Fibroblast of lung (primary cell): ENCODE measurements around the gene KRT71. TPM values are rescaled to one million over a fixed set of nuclear protein-coding genes. Genes with fewer than 3 reads are reported as not detected.

Source experiments
- DNase-seq, 2 donors: peaks; one replicate each; pipeline versions ENCODE4 v3.0.0 to v3.0.0-alpha.2; 2010; ENCODE audit warnings: low read depth in 2 of 2
- H2AFZ ChIP-seq: 2 replicates; pipeline ENCODE4 v1.5.1; 2012; ENCODE audit warnings: low read length, control low read depth, inconsistent platforms
- H3K27ac ChIP-seq: 2 replicates; pipeline ENCODE4 v1.5.1; 2011; ENCODE audit warnings: low read length, control low read depth; ENCODE audit not compliant: insufficient read depth
- H3K27me3 ChIP-seq: 2 replicates; pipeline ENCODE4 v1.5.1; 2011; ENCODE audit warnings: mild to moderate bottlenecking, low read length; ENCODE audit not compliant: control insufficient read depth, insufficient read depth
- H3K36me3 ChIP-seq: 2 replicates; pipeline ENCODE4 v1.5.1; 2011; ENCODE audit warnings: low read length; ENCODE audit not compliant: control insufficient read depth, insufficient read depth
- H3K4me1 ChIP-seq: 2 replicates; pipeline ENCODE4 v1.5.1; 2011; ENCODE audit warnings: low read length; ENCODE audit not compliant: control insufficient read depth, insufficient read depth; ENCODE audit errors: extremely low read depth
- H3K4me2 ChIP-seq: 2 replicates; pipeline ENCODE4 v1.5.1; 2011; ENCODE audit warnings: low read length, control low read depth; ENCODE audit not compliant: insufficient read depth; ENCODE audit errors: extremely low read depth
- H3K4me3 ChIP-seq, 4 experiments: fragments of 200-600 bp in 1 of 4; sonication (generic) in 1 of 4; replicated peaks in 1 of 4; 2 replicates each; pipeline ENCODE4 v1.5.1; 2011 to 2016; ENCODE audit warnings: low read length in 4 of 4, low read depth in 3 of 4, mild to moderate bottlenecking in 3 of 4, control low read depth in 2 of 4, inconsistent platforms in 1 of 4, mixed read lengths in 1 of 4; ENCODE audit not compliant: insufficient read depth in 1 of 4; ENCODE audit errors: control extremely low read depth in 1 of 4
- H3K79me2 ChIP-seq: 2 replicates; pipeline ENCODE4 v1.5.1; 2012; ENCODE audit warnings: mild to moderate bottlenecking, low read length, inconsistent platforms; ENCODE audit not compliant: control insufficient read depth, insufficient read depth
- H3K9ac ChIP-seq: 2 replicates; pipeline ENCODE4 v1.5.1; 2011; ENCODE audit warnings: mild to moderate bottlenecking, low read length, control low read depth; ENCODE audit not compliant: insufficient read depth
- H3K9me3 ChIP-seq: 2 replicates; pipeline ENCODE4 v1.5.1; 2012; ENCODE audit warnings: low read depth, low read length; ENCODE audit not compliant: control insufficient read depth, insufficient read depth
- H4K20me1 ChIP-seq: 2 replicates; pipeline ENCODE4 v1.5.1; 2011; ENCODE audit warnings: low read length; ENCODE audit not compliant: control insufficient read depth, insufficient read depth; ENCODE audit errors: extremely low read depth
- CTCF ChIP-seq, 2 donors: IDR thresholded peaks in 1 of 2; conservative IDR thresholded peaks in 1 of 2; 1 replicate in 1 of 2; 2 replicates in 1 of 2; pipeline ENCODE4 v1.5.1; 2011 to 2012; ENCODE audit warnings: low read length in 2 of 2, control low read depth in 1 of 2, inconsistent platforms in 1 of 2, low read depth in 1 of 2, mild to moderate bottlenecking in 1 of 2
- EZH2 ChIP-seq: IDR thresholded peaks from 2 replicates; pipeline ENCODE4 v1.5.1; 2012; ENCODE audit warnings: low read length, control low read depth, mild to moderate bottlenecking; ENCODE audit errors: missing control alignments
- polyA plus RNA-seq, 2 donors: library from polyadenylated mRNA; depleted of rRNA in 1 of 2; stranded (reverse) in 1 of 2; unstranded in 1 of 2; fragments of >200 nt; gene quantifications; 2 replicates each; pipeline ENCODE4 v1.2.1, GENCODE V29; 2011 to 2012; ENCODE audit warnings: missing spikeins in 1 of 2
- total RNA-seq: library from RNA; depleted of rRNA; stranded (reverse); fragments of >200 nt; gene quantifications from 2 replicates; pipeline ENCODE4 v1.2.1, GENCODE V29; 2014

Gene KRT71
- total and polyA plus RNA-seq, 2 donors (not counting 1 experiment from before 2014, with no cell fraction given) = not detected

GRCh38 chr12:52559979-52560378 lies 7.0 kb upstream of the KRT71 start:
- Histone ChIP-seq H3K4me2 (no peak overlapping the region), H3K79me2 (no peaks in the 10 kb centered on the region), H3K4me3 (no peak overlapping the region), H3K36me3 (no peaks in the 10 kb centered on the region), H3K9ac (no peak overlapping the region), H3K4me1 (no peaks in the 10 kb centered on the region), H3K27ac (no peak overlapping the region), H2AFZ (no peak overlapping the region), H3K27me3 (no peaks in the 10 kb centered on the region), H3K9me3 (no peaks in the 10 kb centered on the region), H4K20me1 (no peaks in the 10 kb centered on the region)
- TF ChIP-seq EZH2 = no peak
- DNase-seq = no peak

GRCh38 chr12:52558781-52559445 lies 6.0 kb upstream of the KRT71 start:
- no peak for TF ChIP-seq EZH2
- TF ChIP-seq CTCF (conservative IDR thresholded peaks at IDR 0.05 in 1 of 2, IDR thresholded peaks at IDR 0.05 in 1 of 2; ENCODE audit: low read depth in 1 of 2, low read length in 2 of 2) = no peak
- Histone ChIP-seq H3K79me2 (no peaks in the 10 kb centered on the region), H3K9me3 (no peaks in the 10 kb centered on the region), H3K4me2 (no peak overlapping the region), H3K27me3 (no peaks in the 10 kb centered on the region), H3K4me1 (no peaks in the 10 kb centered on the region), H3K27ac (no peak overlapping the region), H3K9ac (no peak overlapping the region), H3K36me3 (no peaks in the 10 kb centered on the region), H4K20me1 (no peaks in the 10 kb centered on the region), H2AFZ (no peak overlapping the region), H3K4me3 (no peak overlapping the region)
- no peak for DNase-seq

- H4K20me1 ChIP-seq = no peaks in the 10 kb centered on the region
- DNase-seq = no peak
- H3K27ac ChIP-seq = no peak overlapping the region
- TF ChIP-seq EZH2 = no peak
- TF ChIP-seq CTCF (conservative IDR thresholded peaks at IDR 0.05 in 1 of 2, IDR thresholded peaks at IDR 0.05 in 1 of 2; ENCODE audit: low read depth in 1 of 2, low read length in 2 of 2) = no peak
- H3K36me3 ChIP-seq = no peaks in the 10 kb centered on the region
- H2AFZ ChIP-seq = no peak overlapping the region
- H3K79me2 ChIP-seq = no peaks in the 10 kb centered on the region
- no peak overlapping the region for H3K9ac ChIP-seq
- H3K4me2 ChIP-seq = no peak overlapping the region
- no peaks in the 10 kb centered on the region for H3K9me3 ChIP-seq
- no peaks in the 10 kb centered on the region for H3K4me1 ChIP-seq
- H3K4me3 ChIP-seq = no peak overlapping the region
- no peaks in the 10 kb centered on the region for H3K27me3 ChIP-seq
Measured at GRCh38 chr12:52557476-52557875, 4.5 kb upstream of the KRT71 start.
